NT2/D1 (cell line): ENCODE data around the gene HNMT.
"Not testable (repeated sequence)": the region's sequence is repeated elsewhere in the genome, so short reads cannot be mapped to it uniquely, and the experiment has no call there.

Experiments used
- DNase-seq: peaks from one replicate; pipeline ENCODE4 v3.0.0-alpha.2; 2011; ENCODE audit warnings: low read depth, low spot score
- H3K27me3 ChIP-seq: 2 replicates; pipeline ENCODE4 v1.6.0; 2011; ENCODE audit warnings: mild to moderate bottlenecking; ENCODE audit not compliant: insufficient read length, insufficient read depth
- H3K36me3 ChIP-seq: 2 replicates; pipeline ENCODE4 v1.6.1; 2011; ENCODE audit warnings: mild to moderate bottlenecking, low read length, mixed read lengths; ENCODE audit not compliant: insufficient read depth, insufficient read length
- H3K4me1 ChIP-seq: 2 replicates; pipeline ENCODE4 v1.5.1; 2011; ENCODE audit not compliant: insufficient read depth, insufficient read length
- H3K4me3 ChIP-seq: 2 replicates; pipeline ENCODE4 v1.5.1; 2011; ENCODE audit warnings: low read depth; ENCODE audit not compliant: insufficient read length
- H3K9ac ChIP-seq: 2 replicates; pipeline ENCODE4 v1.6.0; 2011; ENCODE audit warnings: low read depth; ENCODE audit not compliant: insufficient read length
- H3K9me3 ChIP-seq: 2 replicates; pipeline ENCODE4 v1.5.1; 2011; ENCODE audit warnings: mild to moderate bottlenecking, low read length; ENCODE audit not compliant: insufficient read depth
- SUZ12 ChIP-seq: IDR thresholded peaks from 2 replicates; pipeline ENCODE4 v1.6.1; 2011; ENCODE audit not compliant: insufficient read length, insufficient read depth; ENCODE audit errors: extremely low read depth
- YY1 ChIP-seq: IDR thresholded peaks from 2 replicates; pipeline ENCODE4 v1.6.1; 2011; ENCODE audit not compliant: insufficient read length, insufficient read depth
- ZNF274 ChIP-seq: IDR thresholded peaks from 2 replicates; pipeline ENCODE4 v1.6.1; 2011; ENCODE audit warnings: mild to moderate bottlenecking, low read depth, low read length

HNMT gene

DNA sequence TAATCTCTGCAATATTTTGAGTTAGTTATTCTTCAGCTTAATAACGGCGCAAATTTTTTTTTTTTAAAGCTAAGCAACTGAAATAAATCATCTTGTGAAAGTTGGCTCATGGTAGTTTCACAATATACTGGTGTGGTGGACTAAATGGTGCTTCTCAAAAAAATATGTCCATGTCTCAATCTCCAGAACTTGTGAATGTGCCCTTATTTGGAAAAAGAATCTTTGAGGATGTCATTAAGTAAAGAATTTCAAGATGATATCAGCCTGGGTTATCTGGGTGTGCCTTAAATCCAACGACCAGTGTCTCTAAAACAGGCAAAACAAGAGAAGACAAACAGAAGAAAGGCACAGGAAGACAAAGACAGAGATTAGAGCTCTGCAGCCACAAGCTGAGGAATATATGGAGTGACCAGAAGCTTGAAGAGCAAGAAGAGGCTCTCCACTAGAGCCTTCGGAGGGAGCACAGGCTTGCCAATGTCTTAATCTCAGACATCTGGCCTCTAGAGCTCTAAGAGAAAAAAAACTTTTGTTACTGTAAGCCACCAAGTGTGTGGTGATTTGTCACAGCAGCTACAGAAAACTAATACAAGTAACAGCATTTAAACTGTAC lies 71.4 kb downstream of the HNMT start:
- Histone ChIP-seq H3K36me3 (no peaks in the 10 kb centered on the region), H3K9me3 (no peaks in the 10 kb centered on the region), H3K27me3 (no peaks in the 10 kb centered on the region), H3K4me1 (no peaks in the 10 kb centered on the region), H3K9ac (no peak overlapping the region), H3K4me3 (no peak overlapping the region)
- TF ChIP-seq SUZ12 (no peak), ZNF274 (no peak), YY1 (no peak)
- DNase-seq = no peak

DNA sequence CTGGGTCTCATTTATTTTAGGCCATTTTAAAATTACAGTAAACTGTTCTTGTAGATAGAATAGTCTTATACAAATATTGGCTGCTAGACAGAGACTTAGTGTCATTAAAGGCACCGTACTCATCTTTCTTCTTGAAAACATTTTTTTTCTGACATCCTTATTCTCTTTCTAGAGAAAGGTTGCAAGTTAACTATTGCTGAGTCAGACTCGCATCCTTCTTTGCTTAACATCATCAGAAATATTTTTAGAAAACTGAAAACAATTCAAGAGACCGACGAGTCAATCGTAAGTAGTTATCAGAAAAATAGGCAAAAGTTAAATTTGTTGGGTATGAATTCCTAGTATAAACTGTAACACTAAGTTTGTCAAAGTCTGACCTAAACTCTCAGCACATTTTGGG lies 72.2 kb downstream of the HNMT start:
- H3K9me3 ChIP-seq = no peaks in the 10 kb centered on the region
- DNase-seq = no peak
- H3K4me1 ChIP-seq = no peaks in the 10 kb centered on the region
- no peak overlapping the region for H3K9ac ChIP-seq
- no peaks in the 10 kb centered on the region for H3K27me3 ChIP-seq
- no peak for TF ChIP-seq SUZ12
- TF ChIP-seq ZNF274 = no peak
- TF ChIP-seq YY1 = no peak
- no peak overlapping the region for H3K4me3 ChIP-seq
- H3K36me3 ChIP-seq = no peaks in the 10 kb centered on the region

DNA sequence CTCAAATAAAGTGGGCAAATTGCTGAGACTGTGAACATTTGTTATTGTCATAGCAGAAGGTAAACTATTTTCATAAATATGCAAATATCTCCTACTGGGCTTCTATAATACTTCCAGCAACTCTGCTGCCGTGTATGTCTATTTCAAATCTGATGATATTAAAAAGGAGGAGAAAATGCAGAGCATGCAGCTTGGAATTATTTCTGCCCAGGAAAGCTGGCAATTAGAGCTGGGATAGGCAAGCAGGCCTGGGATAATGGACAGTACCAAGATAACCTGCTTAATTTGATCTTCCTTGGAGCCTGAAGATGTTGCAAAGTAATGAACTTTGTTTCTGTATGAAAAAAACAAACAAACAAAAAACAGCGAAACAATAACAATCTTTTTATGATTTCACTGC lies 72.8 kb downstream of the HNMT start:
- no peak for TF ChIP-seq ZNF274
- TF ChIP-seq SUZ12 = no peak
- TF ChIP-seq YY1 = no peak
- Histone ChIP-seq H3K4me1 (no peaks in the 10 kb centered on the region), H3K36me3 (no peaks in the 10 kb centered on the region)

DNA sequence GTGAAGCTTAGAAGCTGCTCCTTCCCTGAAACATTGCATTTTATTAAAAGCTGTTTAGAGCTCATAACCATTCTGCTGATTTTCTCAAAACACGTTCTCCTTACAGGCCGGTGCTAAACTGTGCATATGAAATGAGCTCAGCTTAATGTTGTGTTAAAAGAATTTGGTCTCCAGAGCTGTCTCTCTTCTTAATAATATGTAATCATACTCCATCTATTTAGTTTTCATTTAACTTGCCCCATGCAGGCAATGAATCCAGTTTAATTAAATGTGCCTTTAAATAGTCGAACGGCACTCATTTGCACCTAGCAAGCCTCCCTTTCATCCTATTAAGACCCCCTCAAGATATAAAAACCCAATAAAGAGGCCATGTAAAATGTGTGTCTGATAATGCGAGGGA lies 76.3 kb downstream of the HNMT start:
- Histone ChIP-seq H3K36me3 (no peaks in the 10 kb centered on the region), H3K9ac (no peak overlapping the region), H3K27me3 (no peaks in the 10 kb centered on the region), H3K9me3 (no peaks in the 10 kb centered on the region), H3K4me1 (no peaks in the 10 kb centered on the region), H3K4me3 (no peak overlapping the region)
- TF ChIP-seq ZNF274 (no peak), YY1 (no peak), SUZ12 (no peak)
- DNase-seq = no peak

More for the DNA sequence above, 72.8 kb downstream of the HNMT start:
- Histone ChIP-seq H3K9me3 (no peaks in the 10 kb centered on the region), H3K27me3 (no peaks in the 10 kb centered on the region), H3K4me3 (no peak overlapping the region), H3K9ac (no peak overlapping the region)
- no peak for DNase-seq

DNA sequence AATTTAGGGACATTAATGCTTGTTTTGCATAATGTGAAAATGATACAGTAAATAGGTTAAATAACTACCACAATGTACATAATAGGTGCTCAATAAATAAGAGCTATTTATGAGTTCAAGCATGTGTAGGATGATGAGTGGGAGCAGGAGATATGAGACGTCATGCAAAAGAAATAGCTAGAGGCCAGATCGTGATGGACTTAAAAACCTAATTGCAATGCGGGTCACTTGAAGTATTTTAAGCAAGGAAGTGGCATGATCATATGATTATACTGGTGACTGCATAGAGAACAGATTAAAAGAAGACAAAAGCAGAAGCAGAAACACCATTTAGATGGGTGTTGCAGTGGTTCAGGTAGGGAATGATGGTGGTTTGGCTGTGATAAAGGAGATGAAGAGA lies 78.0 kb downstream of the HNMT start:
- DNase-seq = no peak
- Histone ChIP-seq H3K4me3 (no peak overlapping the region), H3K9me3 (no peaks in the 10 kb centered on the region), H3K27me3 (no peaks in the 10 kb centered on the region), H3K36me3 (no peaks in the 10 kb centered on the region), H3K9ac (no peak overlapping the region), H3K4me1 (no peaks in the 10 kb centered on the region)
- TF ChIP-seq SUZ12 = no peak
- no peak for TF ChIP-seq ZNF274
- TF ChIP-seq YY1 = no peak

DNA sequence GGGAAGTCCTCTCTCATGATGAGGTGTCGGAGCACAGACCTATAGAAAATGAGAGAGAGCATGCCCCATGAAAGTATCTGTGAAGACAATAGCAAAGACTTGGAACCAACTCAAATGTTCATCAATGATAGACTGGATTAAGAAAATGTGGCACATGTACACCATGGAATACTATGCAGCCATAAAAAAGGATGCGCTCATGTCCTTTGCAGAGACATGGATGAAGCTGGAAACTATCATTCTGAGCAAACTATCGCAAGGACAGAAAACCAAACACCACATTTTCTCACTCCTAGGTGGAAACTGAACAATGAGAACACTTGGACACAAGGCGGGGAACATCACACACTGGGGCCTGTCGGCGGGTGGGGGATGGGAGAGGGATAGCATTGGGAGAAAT lies 79.3 kb downstream of the HNMT start:
- not testable (repeated sequence) for H3K36me3 ChIP-seq, H3K4me3 ChIP-seq, H3K27me3 ChIP-seq, DNase-seq, H3K9ac ChIP-seq, H3K9me3 ChIP-seq, H3K4me1 ChIP-seq

DNA sequence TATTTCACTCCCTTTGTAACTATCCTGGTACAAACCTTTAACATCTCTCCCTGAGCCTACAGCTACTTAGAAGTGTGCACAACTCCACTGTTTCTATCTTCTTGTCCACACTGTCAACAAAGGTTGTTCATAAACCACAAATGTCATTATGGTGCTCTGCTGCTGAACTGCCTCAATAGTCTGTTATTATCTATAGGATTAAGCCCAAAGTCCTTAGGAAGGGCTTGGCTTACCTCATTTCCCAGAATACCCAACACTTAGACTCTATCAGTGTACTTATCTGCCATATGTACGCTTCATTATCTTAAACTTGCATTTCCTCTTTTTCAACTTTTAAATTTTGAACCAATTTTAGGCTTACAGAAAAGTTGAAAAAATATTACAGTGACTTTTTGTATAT lies 94.2 kb downstream of the HNMT start:
- Histone ChIP-seq H3K4me1 (no peaks in the 10 kb centered on the region), H3K9me3 (no peaks in the 10 kb centered on the region), H3K27me3 (no peaks in the 10 kb centered on the region), H3K36me3 (no peaks in the 10 kb centered on the region), H3K9ac (no peak overlapping the region), H3K4me3 (no peak overlapping the region)
- no peak for DNase-seq
- TF ChIP-seq YY1 = no peak
- no peak for TF ChIP-seq SUZ12
- TF ChIP-seq ZNF274 = no peak
